Measurements from ENCODE around the gene SURF4. TPM values are rescaled to one million over a fixed set of nuclear protein-coding genes. Genes with fewer than 3 reads are reported as not detected.
"Not testable (repeated sequence)": the region's sequence is repeated elsewhere in the genome, so short reads cannot be mapped to it uniquely, and the experiment has no call there.

SURF4 gene
- total RNA-seq, 2 donors from 2014 or later: 178 to 187 TPM

DNA sequence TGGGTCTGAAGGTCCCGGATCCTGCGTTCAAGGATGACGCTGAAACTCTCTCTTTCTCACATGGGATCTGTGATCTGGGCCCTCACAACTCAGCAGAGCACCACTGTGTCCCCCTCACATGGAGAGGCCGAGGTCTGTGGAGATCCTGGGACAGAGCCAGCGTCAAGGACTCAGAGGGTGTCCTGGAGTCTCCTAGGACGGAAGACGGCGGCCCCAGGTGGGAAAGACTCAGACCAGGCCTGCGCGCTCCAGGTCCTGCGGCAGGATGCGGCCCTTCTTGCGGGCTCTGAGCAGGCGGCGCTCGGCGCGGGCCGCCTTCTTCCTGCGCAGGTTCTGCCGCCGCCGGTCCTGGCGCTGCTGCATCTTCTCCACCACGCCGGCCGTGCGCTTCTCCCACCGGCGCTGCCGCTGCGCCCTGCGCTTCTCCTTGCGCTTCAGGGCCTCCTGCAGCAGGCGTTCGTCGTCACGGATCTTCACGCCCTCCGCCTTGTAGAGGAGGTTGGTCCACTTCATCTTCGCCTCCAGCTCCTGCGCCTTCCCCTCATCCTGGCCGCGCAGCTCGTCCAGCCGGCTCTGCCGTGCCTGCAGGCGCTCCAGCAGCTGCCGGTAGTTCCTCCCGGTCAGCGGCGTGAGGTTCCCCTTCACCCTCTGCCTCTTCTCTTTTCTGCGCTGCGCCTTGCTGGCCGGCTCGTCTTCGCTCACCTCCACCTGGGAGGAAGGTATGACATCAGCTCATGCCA lies 44.0 kb downstream of the SURF4 start:
- Histone ChIP-seq H3K9me3 (ENCODE audit: control insufficient read depth, low read length) (no peaks in the 10 kb centered on the region), H3K27me3 (ENCODE audit: control insufficient read depth, insufficient read depth, low read length, poor library complexity, severe bottlenecking) (no peaks in the 10 kb centered on the region), H3K27ac (ENCODE audit: low read depth, low read length) (no peak overlapping the region), H3K4me3 (ENCODE audit: low read length) (no peak overlapping the region), H3K36me3 (ENCODE audit: control insufficient read depth, insufficient read depth, low read length) (peaks cover 42% of the 10 kb centered on the region), H3K9ac (ENCODE audit: extremely low read depth, low read length, poor library complexity, severe bottlenecking) (no peak overlapping the region), H3K4me1 (ENCODE audit: control insufficient read depth, insufficient read depth, low read length) (peaks cover 6% of the 10 kb centered on the region)
- peaks cover 15% of the 10 kb centered on the region for H3K4me1 Mint-ChIP-seq
- H3K27ac Mint-ChIP-seq: no peak overlapping the region
- no peak for DNase-seq
- H3K36me3 Mint-ChIP-seq (ENCODE audit: low read depth): peaks cover 47% of the 10 kb centered on the region
- peaks cover 19% of the 10 kb centered on the region for H3K9me3 Mint-ChIP-seq
- TF ChIP-seq, protein P1, sequence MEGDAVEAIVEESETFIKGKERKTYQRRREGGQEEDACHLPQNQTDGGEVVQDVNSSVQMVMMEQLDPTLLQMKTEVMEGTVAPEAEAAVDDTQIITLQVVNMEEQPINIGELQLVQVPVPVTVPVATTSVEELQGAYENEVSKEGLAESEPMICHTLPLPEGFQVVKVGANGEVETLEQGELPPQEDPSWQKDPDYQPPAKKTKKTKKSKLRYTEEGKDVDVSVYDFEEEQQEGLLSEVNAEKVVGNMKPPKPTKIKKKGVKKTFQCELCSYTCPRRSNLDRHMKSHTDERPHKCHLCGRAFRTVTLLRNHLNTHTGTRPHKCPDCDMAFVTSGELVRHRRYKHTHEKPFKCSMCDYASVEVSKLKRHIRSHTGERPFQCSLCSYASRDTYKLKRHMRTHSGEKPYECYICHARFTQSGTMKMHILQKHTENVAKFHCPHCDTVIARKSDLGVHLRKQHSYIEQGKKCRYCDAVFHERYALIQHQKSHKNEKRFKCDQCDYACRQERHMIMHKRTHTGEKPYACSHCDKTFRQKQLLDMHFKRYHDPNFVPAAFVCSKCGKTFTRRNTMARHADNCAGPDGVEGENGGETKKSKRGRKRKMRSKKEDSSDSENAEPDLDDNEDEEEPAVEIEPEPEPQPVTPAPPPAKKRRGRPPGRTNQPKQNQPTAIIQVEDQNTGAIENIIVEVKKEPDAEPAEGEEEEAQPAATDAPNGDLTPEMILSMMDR (conservative IDR thresholded peaks at IDR 0.05): no peak
- WGBS, 2 experiments (ENCODE audit: insufficient coverage in 1 of 2, insufficient read length in 1 of 2): 97% methylated on average over 46 to 57 of the region's 57 CpGs
- H3K4me3 Mint-ChIP-seq: no peak overlapping the region
- H3K27me3 Mint-ChIP-seq (ENCODE audit: insufficient read depth): peaks cover 8% of the 10 kb centered on the region

DNA sequence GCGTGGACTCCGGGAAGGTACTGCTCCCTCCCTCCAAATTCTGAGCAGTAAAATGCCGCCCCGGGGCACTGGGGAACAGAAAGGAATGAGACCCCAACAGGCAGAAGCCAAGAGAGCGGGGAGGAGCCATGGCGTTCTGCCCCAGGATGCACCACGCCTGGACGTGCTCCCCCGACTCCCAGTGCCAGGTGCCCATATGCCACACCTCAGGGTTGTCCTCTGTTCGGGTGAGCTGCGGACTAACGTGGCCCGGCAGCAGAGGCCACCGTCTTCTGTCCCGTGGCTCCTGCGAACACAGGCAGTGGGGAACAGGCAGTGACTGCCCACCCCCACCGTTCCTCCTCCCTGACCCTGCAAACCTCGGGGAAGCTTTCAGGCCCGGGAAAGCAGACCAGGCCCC lies 44.6 kb downstream of the SURF4 start:
- Mint-ChIP-seq H3K27ac (no peak overlapping the region), H3K4me1 (peaks cover 14% of the 10 kb centered on the region), H3K9me3 (peaks cover 19% of the 10 kb centered on the region)

DNA sequence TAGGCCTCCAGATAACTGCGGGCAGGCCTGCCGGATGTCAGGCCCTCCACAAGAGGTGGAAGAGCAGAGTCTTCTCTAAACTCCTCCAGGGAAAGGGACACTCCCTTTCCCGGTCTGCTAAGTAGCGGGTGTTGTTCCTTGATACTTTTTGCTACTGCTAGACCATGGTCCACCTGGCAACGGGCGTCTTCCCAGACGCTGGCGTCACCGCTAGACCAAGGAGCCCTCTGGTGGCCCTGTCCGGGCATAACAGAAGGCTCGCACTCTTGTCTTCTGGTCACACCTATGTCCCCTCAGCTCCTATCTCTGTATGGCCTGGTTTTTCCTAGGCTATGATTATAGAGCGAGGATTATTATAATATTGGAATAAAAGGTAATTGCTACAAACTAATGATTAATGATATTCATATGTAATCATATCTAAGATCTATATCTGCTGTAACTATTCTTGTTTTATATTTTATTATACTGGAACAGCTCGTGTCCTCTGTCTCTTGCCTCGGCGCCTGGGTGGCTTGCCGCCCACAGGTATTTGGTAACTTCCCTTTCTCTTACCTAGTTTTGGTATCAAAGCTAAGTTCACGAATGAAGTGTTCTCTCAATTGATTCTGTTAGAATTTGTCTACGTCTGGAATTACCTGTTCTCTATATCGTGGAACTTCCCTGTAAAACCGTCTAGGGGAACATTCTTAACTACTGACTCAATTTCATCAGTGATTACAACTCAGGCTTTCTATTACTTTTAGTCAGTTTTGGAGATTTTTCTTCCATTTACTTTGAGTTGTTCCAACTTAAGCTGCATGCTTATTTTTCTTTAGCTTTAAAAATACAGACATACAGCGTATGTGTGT lies 46.3 kb downstream of the SURF4 start:
- not testable (repeated sequence) for H3K27ac ChIP-seq (ENCODE audit: low read depth, low read length); H3K27me3 ChIP-seq (ENCODE audit: control insufficient read depth, insufficient read depth, low read length, poor library complexity, severe bottlenecking); H3K4me3 ChIP-seq (ENCODE audit: low read length); H3K27ac Mint-ChIP-seq; H3K4me3 Mint-ChIP-seq; H3K4me1 ChIP-seq (ENCODE audit: control insufficient read depth, insufficient read depth, low read length); H3K9ac ChIP-seq (ENCODE audit: extremely low read depth, low read length, poor library complexity, severe bottlenecking); H3K9me3 ChIP-seq (ENCODE audit: control insufficient read depth, low read length); H3K4me1 Mint-ChIP-seq
- DNase-seq: peak; percentile 65
- peaks cover 39% of the 10 kb centered on the region for H3K36me3 ChIP-seq (ENCODE audit: control insufficient read depth, insufficient read depth, low read length)
- Mint-ChIP-seq H3K36me3 (ENCODE audit: low read depth) (peaks cover 45% of the 10 kb centered on the region), H3K9me3 (peaks cover 33% of the 10 kb centered on the region), H3K27me3 (ENCODE audit: insufficient read depth) (peaks cover 13% of the 10 kb centered on the region)
- WGBS, 2 experiments (ENCODE audit: insufficient coverage in 1 of 2, insufficient read length in 1 of 2): 62 to 90% methylated on average over 8 to 20 of the region's 21 CpGs
- TF ChIP-seq, protein P1 (conservative IDR thresholded peaks at IDR 0.05): peak; percentile 83

More for the DNA sequence above, 44.6 kb downstream of the SURF4 start:
- DNase-seq: no peak
- H3K36me3 ChIP-seq (ENCODE audit: control insufficient read depth, insufficient read depth, low read length): peaks cover 42% of the 10 kb centered on the region
- H3K9ac ChIP-seq (ENCODE audit: extremely low read depth, low read length, poor library complexity, severe bottlenecking): no peak overlapping the region
- H3K4me3 ChIP-seq (ENCODE audit: low read length): no peak overlapping the region
- peaks cover 6% of the 10 kb centered on the region for H3K4me1 ChIP-seq (ENCODE audit: control insufficient read depth, insufficient read depth, low read length)
- TF ChIP-seq, protein P1 (conservative IDR thresholded peaks at IDR 0.05): no peak
- Mint-ChIP-seq H3K36me3 (ENCODE audit: low read depth) (peaks cover 47% of the 10 kb centered on the region), H3K4me3 (no peak overlapping the region), H3K27me3 (ENCODE audit: insufficient read depth) (peaks cover 8% of the 10 kb centered on the region)
- H3K9me3 ChIP-seq (ENCODE audit: control insufficient read depth, low read length): no peaks in the 10 kb centered on the region
- H3K27me3 ChIP-seq (ENCODE audit: control insufficient read depth, insufficient read depth, low read length, poor library complexity, severe bottlenecking): no peaks in the 10 kb centered on the region
- 95 to 99% methylated on average over 15 to 19 of the region's 19 CpGs for WGBS, 2 experiments (ENCODE audit: insufficient coverage in 1 of 2, insufficient read length in 1 of 2)
- H3K27ac ChIP-seq (ENCODE audit: low read depth, low read length): no peak overlapping the region

All from endodermal cell (in vitro differentiated cells).